PC-3 (cell line): Measurements from ENCODE around the gene TRIM33. TPM values are rescaled to one million over a fixed set of nuclear protein-coding genes. Genes with fewer than 3 reads are reported as not detected.

Experiments
- ATAC-seq: fragments of 200-7000 bp; cut with Tn5 transposase; 2 replicates; pipeline ENCODE4 v1.9.1; 2020; ENCODE audit warnings: mild to moderate bottlenecking, moderate library complexity
- BruUV-seq: library from RNA; stranded (reverse); fragments of 400-500 nt; replicated peaks from 2 replicates; lab custom pipeline; 2021; lab: Mats Ljungman, UMichigan
- CTCF ChIA-PET: fragments of 300-600 bp; sonication (Branson Sonifier 250); formaldehyde crosslinking; loops from one replicate; lab custom pipeline; 2022; ENCODE audit warnings: antibody characterized with exemption; lab: Charles Lee
- POLR2A ChIA-PET: fragments of 300-600 bp; sonication (Branson Sonifier 250); formaldehyde crosslinking; loops from one replicate; lab custom pipeline; 2022; ENCODE audit warnings: antibody characterized with exemption; ENCODE audit not compliant: unreplicated experiment; lab: Charles Lee
- DNase-seq: peaks from one replicate; pipeline ENCODE4 v3.0.0-alpha.2; 2015
- H2AFZ ChIP-seq: fragments of 300-600 bp; sonication (generic); 2 replicates; pipeline ENCODE4 v1.6.0; 2016; ENCODE audit warnings: antibody characterized with exemption, low read length
- H3F3A ChIP-seq: fragments of 300-600 bp; sonication (generic); one replicate; pipeline ENCODE4 v1.6.0; 2017; ENCODE audit warnings: antibody characterized with exemption, low read length, control low read depth, mild to moderate bottlenecking; ENCODE audit not compliant: unreplicated experiment
- H3K27ac ChIP-seq: fragments of 300-600 bp; sonication (generic); 2 replicates; pipeline ENCODE4 v1.5.1; 2016; ENCODE audit warnings: mild to moderate bottlenecking, low read length
- H3K27me3 ChIP-seq: fragments of 300-600 bp; sonication (generic); 2 replicates; pipeline ENCODE4 v1.6.1; 2016; ENCODE audit warnings: low read length, mixed read lengths
- H3K36me3 ChIP-seq: fragments of 300-600 bp; sonication (generic); 2 replicates; pipeline ENCODE4 v1.6.1; 2016; ENCODE audit warnings: low read depth, mixed run types, low read length, mixed read lengths
- H3K4me1 ChIP-seq: fragments of 300-600 bp; sonication (generic); 2 replicates; pipeline ENCODE4 v1.5.1; 2016; ENCODE audit warnings: low read length; ENCODE audit not compliant: insufficient read depth
- H3K4me2 ChIP-seq: fragments of 300-600 bp; sonication (generic); 2 replicates; pipeline ENCODE4 v1.6.0; 2016; ENCODE audit warnings: low read length
- H3K4me3 ChIP-seq: fragments of 300-600 bp; sonication (generic); 2 replicates; pipeline ENCODE4 v1.5.1; 2016; ENCODE audit warnings: mild to moderate bottlenecking, low read length, mixed read lengths
- H3K79me2 ChIP-seq: fragments of 300-600 bp; sonication (generic); 2 replicates; pipeline ENCODE4 v1.6.1; 2017; ENCODE audit warnings: low read length, mixed read lengths
- H3K9ac ChIP-seq: fragments of 300-600 bp; sonication (generic); 2 replicates; pipeline ENCODE4 v1.6.0; 2016; ENCODE audit warnings: mild to moderate bottlenecking, low read length
- H3K9me2 ChIP-seq: fragments of 300-600 bp; sonication (generic); replicated peaks from 2 replicates; pipeline ENCODE4 v1.6.1; 2016; ENCODE audit warnings: mixed run types, low read length, mixed read lengths
- H3K9me3 ChIP-seq: fragments of 300-600 bp; sonication (generic); 2 replicates; pipeline ENCODE4 v1.6.1; 2016; ENCODE audit warnings: low read length, mixed read lengths
- H4K20me1 ChIP-seq: fragments of 300-600 bp; sonication (generic); 2 replicates; pipeline ENCODE4 v1.6.1; 2016; ENCODE audit warnings: low read length, mixed read lengths
- EZH2 ChIP-seq: fragments of 300-600 bp; sonication (generic); IDR thresholded peaks from one replicate; pipeline ENCODE4 v1.6.1; 2017; ENCODE audit warnings: antibody characterized with exemption, mild to moderate bottlenecking, low read length; ENCODE audit not compliant: unreplicated experiment
- EZH2phosphoT487 ChIP-seq: fragments of 300-600 bp; sonication (generic); IDR thresholded peaks from 2 replicates; pipeline ENCODE4 v1.6.1; 2018; ENCODE audit warnings: mild to moderate bottlenecking, antibody characterized with exemption, low read length, borderline replicate concordance
- intact Hi-C: fragments of 100-400 bp; cut with micrococcal nuclease; formaldehyde crosslinking; loops from 2 replicates; pipeline ENCODE4 v1.9.0; 2023
- total RNA-seq: library from RNA; depleted of rRNA; stranded (reverse); fragments of >200 nt; gene quantifications from 2 replicates; pipeline ENCODE4 v1.2.3, GENCODE V29; 2014
- TF ChIP-seq, protein P1 (sequence below): fragments of 300-600 bp; sonication (generic); conservative IDR thresholded peaks from 2 replicates; pipeline ENCODE4 v1.5.1; 2017; ENCODE audit warnings: antibody characterized with exemption, low read depth, mild to moderate bottlenecking, low read length

The TRIM33 gene
- total RNA-seq, 1 experiment from 2014 or later, result 36.7 TPM

DNA sequence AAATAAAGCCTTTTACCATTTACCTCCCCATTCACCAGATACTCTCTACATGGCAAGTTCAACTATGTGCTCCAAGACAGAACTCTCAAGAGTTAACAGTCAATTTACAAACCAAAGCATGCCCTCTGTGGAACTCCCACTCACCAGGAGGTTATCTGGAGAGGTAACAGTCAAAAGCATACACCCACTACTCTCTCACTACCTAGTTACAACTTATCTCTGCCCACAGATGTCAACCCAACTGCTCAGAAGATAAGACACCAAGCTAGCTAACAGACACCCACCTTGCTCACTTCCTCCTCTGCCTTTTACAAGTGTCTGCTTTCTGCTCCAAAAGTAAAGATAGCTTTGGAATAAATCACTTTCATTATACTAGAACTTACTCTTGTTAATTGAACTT lies 131.0 kb downstream of the TRIM33 start:
- no TSS peak for BruUV-seq
- H3K4me1 ChIP-seq, result no peaks in the 10 kb centered on the region
- H3K79me2 ChIP-seq, result no peaks in the 10 kb centered on the region
- H3K9ac ChIP-seq, result no peak overlapping the region
- no peaks in the 10 kb centered on the region for H4K20me1 ChIP-seq
- no peaks in the 10 kb centered on the region for H3F3A ChIP-seq
- H2AFZ ChIP-seq, result no peak overlapping the region
- ChIA-PET POLR2A (no interaction called here), CTCF (no interaction called here)
- no peaks in the 10 kb centered on the region for H3K27me3 ChIP-seq
- no peak overlapping the region for H3K4me3 ChIP-seq
- no peak overlapping the region for H3K27ac ChIP-seq
- intact Hi-C loops, result no loop called here
- ATAC-seq (no peak), DNase-seq (no peak)
- H3K9me3 ChIP-seq, result 0 out of 2 replicates have a peak, but pooled peaks cover 5% of the 10 kb centered on the region
- no peaks in the 10 kb centered on the region for H3K9me2 ChIP-seq
- no peak overlapping the region for H3K4me2 ChIP-seq
- H3K36me3 ChIP-seq, result no peaks in the 10 kb centered on the region
- TF ChIP-seq EZH2 (no peak), EZH2phosphoT487 (no peak)
- TF ChIP-seq, protein P1, sequence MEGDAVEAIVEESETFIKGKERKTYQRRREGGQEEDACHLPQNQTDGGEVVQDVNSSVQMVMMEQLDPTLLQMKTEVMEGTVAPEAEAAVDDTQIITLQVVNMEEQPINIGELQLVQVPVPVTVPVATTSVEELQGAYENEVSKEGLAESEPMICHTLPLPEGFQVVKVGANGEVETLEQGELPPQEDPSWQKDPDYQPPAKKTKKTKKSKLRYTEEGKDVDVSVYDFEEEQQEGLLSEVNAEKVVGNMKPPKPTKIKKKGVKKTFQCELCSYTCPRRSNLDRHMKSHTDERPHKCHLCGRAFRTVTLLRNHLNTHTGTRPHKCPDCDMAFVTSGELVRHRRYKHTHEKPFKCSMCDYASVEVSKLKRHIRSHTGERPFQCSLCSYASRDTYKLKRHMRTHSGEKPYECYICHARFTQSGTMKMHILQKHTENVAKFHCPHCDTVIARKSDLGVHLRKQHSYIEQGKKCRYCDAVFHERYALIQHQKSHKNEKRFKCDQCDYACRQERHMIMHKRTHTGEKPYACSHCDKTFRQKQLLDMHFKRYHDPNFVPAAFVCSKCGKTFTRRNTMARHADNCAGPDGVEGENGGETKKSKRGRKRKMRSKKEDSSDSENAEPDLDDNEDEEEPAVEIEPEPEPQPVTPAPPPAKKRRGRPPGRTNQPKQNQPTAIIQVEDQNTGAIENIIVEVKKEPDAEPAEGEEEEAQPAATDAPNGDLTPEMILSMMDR, result no peak

DNA sequence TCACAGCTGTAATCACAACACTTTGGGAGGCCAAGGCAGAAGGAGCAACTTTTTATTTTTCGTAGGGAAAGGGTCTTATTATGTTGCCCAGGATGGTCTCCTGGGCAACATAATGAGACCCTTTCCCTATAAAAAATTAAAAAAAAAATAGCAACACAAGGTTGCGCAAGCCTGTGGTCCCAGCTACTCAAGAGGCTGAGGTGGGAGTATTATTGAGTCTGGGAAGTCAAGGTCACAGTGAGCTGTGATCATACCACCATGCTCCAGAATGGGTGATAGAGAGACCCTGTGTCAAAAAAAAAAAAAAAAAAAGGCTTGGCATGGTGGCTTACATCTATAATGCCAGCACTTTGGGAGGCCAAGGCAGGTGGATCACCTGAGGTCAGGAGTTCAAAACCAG lies 131.6 kb downstream of the TRIM33 start:
- ChIA-PET POLR2A (no interaction called here), CTCF (no interaction called here)
- Histone ChIP-seq H3K4me3 (no peak overlapping the region), H3K79me2 (no peaks in the 10 kb centered on the region), H3K4me2 (no peak overlapping the region), H3K27ac (no peak overlapping the region), H3K27me3 (no peaks in the 10 kb centered on the region), H3K36me3 (no peaks in the 10 kb centered on the region), H4K20me1 (no peaks in the 10 kb centered on the region), H3F3A (no peaks in the 10 kb centered on the region), H3K9me2 (no peaks in the 10 kb centered on the region), H3K9me3 (no peaks in the 10 kb centered on the region), H3K4me1 (no peaks in the 10 kb centered on the region), H3K9ac (no peak overlapping the region), H2AFZ (no peak overlapping the region)
- intact Hi-C loops, result no loop called here
- BruUV-seq, result no TSS peak
- TF ChIP-seq, protein P1, result no peak
- TF ChIP-seq EZH2phosphoT487 (no peak), EZH2 (no peak)
- ATAC-seq, result no peak
- DNase-seq, result no peak

DNA sequence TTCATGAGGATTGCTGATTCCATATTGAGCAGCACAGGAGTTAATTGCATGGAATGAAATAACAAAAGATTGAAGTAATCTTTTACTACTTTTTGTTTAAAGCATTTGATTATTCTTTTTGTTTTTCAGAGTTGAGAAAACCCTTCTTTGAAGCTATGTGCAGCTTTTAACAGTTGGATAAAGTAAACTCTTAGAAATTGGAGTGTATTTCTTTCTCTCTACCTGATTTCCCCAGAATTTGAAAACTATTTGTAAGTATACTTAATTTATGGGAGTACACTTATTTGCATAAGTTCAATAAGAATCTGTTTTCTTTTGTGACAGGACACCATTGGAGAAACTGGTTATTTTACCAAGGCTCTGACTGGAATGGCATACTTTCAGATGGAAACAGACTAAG lies 133.6 kb downstream of the TRIM33 start:
- TF ChIP-seq EZH2 (no peak), EZH2phosphoT487 (no peak)
- TF ChIP-seq, protein P1, result no peak
- H3K9me3 ChIP-seq, result no peaks in the 10 kb centered on the region
- no peaks in the 10 kb centered on the region for H3K79me2 ChIP-seq
- CTCF ChIA-PET, result no interaction called here
- BruUV-seq, result no TSS peak
- H3K9ac ChIP-seq, result no peak overlapping the region
- POLR2A ChIA-PET, result no interaction called here
- intact Hi-C loops, result no loop called here
- H3K4me2 ChIP-seq, result no peak overlapping the region
- H2AFZ ChIP-seq, result no peak overlapping the region
- no peak for ATAC-seq
- no peaks in the 10 kb centered on the region for H3K9me2 ChIP-seq
- H3K4me3 ChIP-seq, result no peak overlapping the region
- no peaks in the 10 kb centered on the region for H3K36me3 ChIP-seq
- no peaks in the 10 kb centered on the region for H3K4me1 ChIP-seq
- H4K20me1 ChIP-seq, result no peaks in the 10 kb centered on the region
- no peak for DNase-seq
- no peaks in the 10 kb centered on the region for H3F3A ChIP-seq
- no peak overlapping the region for H3K27ac ChIP-seq
- no peaks in the 10 kb centered on the region for H3K27me3 ChIP-seq
